Stimulated activated CD8-positive, alpha-beta memory T cell treated with anti-CD3 and anti-CD28 coated beads, Interleukin-4, amount 100 ng/mL, for 4 hours (primary cell): Measurements from ENCODE around the gene ADGRA1.
"Not testable (repeated sequence)": the region's sequence is repeated elsewhere in the genome, so short reads cannot be mapped to it uniquely, and the experiment has no call there.

ENCODE experiments used
- DNase-seq, 2 donors: peaks; one replicate each; pipeline ENCODE4 v3.0.0-alpha.2; 2020; ENCODE audit warnings: low read depth in 2 of 2, low spot score in 1 of 2

ADGRA1 gene

GRCh38 chr10:133110609-133111275 lies 23.0 kb downstream of the ADGRA1 start:
- no peak for DNase-seq

- not testable (repeated sequence) for DNase-seq
These were observed 23.9 kb downstream of the ADGRA1 start for GRCh38 chr10:133111640-133112039.

DNA sequence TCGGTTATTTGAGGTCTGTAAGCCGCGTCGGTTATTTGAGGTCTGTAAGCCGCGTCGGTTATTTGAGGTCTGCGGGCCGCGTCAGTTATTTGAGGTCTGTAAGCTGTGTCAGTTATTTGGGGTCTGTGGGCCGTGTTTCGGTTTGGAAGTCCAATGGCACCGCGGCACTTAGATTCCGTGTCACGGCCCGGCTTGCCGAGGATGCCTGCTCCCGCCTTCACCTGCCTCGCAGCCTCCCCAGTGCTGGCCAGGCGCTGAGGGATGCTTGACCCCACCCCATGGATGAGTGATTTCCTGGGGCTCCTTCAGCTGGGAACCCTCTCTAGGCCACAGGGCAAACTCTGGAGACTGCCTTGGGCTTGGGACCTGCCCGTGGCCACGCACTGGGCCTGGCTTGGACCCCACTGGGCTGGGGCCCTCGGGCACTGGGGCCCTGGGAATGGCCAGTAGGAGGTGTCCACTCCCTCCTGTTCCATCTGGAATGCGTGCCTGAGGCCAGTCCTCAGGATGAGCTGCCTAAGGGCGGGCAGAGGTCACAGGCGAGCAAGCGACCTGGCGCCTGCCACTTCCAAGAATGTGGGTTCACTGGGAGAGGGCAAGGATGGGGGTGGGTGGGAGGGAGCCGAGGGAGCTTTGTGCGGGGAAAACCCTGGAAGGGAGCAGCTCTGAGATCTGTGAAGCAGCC lies 25.6 kb downstream of the ADGRA1 start:
- DNase-seq, result no peak

DNA sequence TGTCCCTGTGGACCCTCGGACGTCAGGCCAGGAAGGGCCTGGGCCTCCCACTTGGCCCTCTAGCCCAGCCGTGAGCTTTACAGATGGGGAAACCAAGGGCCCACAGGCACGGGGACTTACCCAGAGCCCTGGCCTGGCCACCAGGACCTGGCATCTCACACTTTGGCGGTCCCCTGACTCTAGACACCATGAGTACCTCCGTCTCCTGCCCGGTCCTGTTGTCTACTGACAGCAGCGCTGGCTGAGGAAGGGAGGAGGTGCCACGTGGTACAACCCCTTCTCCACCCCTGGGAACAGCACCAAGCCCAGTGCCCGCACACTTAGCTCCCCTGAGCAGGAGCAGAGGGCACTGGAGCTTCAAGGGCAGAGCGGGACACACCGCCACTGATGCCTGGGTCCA lies 26.1 kb downstream of the ADGRA1 start:
- no peak for DNase-seq

DNA sequence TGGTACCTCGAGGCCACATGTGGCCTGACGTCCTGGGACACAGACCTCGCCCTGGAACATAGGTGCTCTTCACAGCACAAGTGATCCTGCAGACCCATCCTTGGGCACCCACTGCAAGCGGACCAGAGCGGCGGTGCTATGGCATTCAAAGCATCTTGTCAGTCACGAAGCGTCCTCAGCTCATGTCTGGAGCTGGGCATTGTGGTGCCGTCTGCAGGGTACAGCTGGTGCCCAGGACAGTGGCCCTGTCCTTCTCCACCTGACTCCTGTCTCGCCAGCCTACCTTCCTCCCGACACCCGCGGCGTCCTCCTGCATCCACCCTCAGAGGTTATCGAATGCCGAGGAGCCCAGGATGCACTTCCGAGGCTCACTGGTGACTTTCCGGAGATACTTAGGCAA lies 26.5 kb downstream of the ADGRA1 start:
- DNase-seq, result no peak

DNA sequence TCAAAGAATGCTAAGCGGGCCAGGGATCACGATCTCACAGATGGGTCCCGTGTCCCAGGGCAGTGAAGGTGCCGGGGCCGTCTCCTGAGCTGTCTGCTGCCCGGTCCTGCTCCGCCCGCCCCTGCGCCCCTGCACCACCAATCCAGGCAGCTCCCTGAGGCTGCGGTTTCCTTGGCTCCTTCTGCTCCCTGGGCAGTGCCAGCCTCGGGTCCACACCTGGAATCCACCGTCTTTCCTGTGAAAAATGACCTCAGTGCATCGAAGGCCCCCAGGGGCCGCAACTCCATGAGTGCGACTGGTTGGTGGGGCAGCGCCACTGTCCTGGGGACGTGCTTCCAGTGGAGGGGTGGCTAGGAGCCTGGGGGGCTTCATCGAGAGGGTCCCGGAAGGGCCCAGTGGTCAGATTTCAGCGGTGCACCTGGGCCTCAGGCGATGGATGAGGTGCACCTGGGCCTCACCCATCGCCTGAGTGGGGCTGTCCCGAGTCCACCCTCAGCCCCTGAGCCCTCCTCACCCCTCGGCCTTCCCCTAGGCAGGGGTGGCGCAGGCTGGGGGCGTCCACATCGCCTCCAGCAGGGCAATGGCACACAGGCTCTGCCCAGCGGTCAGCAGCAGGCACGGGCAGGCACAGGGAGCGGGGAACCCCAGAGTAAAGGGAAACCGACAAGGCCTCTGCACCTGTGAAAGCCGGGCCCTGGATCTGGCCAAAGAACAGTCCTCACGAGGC lies 27.2 kb downstream of the ADGRA1 start:
- no peak for DNase-seq

GRCh38 chr10:133115453-133115842 lies 27.7 kb downstream of the ADGRA1 start:
- no peak for DNase-seq

- no peak for DNase-seq
These were observed 28.3 kb downstream of the ADGRA1 start for GRCh38 chr10:133115976-133116375.

DNA sequence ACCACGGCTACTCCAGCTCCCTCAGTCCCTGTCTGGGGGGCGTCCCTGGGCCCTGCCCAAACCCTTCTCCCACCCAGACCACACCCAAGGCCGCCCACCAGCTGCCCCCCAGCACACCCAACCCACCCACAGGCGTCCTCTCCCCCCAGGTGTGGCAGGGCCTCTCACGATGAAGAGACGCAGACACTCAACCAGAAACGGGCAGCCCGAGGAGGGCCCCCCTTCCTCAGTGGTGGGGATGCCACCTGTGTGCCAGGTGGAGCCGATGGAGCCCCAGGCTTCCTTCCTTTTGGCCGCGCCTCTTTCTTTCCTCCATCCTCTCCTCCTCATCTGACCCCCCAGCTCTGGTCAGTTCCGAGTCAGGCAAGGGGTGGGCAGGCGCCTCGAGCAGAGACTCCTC lies 28.7 kb downstream of the ADGRA1 start:
- DNase-seq, result no peak

DNA sequence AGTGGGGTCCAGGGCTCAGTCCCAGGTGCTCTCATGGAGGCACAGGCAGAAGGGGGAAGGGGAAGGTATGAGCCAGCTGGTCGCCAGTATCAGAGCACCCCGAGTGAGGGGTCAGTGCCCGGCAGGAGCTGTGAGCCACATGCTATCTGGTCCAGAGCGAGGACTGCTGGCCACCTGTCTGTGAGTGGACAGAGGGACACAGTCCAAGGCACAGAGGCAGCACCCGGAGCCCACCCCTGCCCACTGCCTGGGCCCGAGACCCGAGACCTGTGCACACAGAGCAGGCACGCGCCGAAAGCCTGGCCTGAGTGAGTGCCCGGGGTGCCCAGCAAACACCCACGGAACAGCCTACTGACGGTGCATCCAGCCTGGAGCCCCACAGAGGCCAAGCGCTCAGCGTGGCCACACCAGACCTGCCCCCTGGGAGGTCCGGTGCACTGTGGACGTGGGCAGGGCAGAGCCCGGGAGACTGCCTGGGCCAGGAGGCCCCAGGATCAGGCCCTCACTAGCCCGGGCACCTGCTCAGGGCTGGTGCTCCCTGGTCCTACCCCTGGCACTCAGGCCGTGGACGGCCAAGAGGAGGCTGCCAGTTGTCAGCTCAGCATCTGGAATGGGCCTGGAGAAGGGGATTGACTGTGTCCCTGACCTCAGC lies 29.4 kb downstream of the ADGRA1 start:
- DNase-seq, result no peak

DNA sequence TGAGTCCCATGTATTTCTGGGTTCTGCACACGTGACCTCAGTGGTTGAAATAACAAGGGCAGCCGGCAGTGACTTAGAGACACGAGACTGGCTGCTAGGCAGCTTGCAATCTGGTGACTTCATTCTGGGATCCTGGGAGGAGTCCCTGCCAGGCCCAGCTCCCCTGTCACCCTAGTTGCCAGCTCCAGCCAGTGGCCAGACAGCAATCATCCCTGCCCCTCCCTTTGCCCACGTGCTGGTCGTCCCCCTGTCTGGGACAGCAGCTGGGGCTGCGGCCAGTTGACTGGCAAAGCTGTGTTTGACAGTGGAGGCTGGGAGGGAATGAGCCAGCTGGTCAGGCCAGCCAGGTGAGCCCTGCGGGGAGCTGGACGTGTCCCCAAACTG lies 30.0 kb downstream of the ADGRA1 start:
- DNase-seq, result no peak

DNA sequence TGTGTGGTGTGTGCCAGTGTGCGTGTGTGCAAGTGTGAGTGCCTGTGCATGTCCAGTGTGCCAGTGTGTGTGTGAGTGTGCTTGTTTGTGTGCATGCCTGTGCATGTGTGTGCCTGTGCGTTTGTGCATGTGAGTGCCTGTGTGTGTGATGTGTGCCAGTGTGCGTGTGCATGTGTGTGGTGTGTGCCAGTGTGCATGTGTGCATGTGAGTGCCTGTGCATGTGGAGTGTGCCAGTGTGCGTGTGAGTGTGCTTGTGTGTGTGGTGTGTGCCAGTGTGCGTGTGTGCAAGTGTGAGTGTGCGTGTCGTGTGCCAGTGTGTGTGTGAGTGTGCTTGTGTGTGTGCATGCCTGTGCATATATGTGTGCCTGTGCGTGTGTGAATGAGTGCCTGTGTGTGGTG lies 33.8 kb downstream of the ADGRA1 start:
- DNase-seq, result no peak

DNA sequence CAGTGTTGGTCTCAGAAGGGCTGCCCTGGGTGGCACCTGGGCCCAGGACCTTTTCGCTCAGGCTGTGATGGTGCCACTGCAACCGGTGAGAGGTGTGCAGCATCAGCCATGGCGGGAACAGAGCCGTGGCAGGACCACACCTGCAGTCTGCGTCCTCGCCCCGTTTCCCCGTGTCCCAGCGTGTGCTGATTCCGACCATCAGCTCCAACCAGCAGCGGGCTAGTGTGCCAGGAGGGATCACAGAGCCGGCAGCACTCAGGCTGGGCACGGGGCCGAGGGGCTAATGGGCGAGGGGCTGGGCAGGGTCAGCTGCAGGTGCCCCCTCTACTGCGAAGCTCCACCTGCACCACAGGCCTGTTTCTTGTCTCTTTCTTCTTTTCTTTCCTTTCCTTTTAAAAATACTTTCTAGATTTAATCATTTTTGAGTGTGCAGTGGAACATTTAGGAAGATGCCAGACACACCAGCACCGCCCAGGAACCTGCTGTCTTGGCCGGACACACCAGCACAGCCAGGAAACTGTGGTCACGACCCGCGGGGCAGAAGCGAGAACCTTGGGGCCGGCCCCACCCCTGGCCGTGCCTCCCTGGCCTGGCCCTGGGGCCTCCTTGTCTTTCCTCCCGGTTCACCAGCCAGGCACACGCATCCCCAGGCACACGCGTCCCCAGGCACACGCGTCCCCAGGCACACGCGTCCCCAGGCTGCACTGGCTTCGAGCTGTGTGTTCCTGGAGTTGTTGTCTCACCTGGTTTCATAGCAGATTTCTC lies 34.6 kb downstream of the ADGRA1 start:
- no peak for DNase-seq

- DNase-seq, result no peak
These were observed 35.5 kb downstream of the ADGRA1 start for GRCh38 chr10:133123050-133123745.

GRCh38 chr10:133123746-133124356 lies 36.1 kb downstream of the ADGRA1 start:
- no peak for DNase-seq

- no peak for DNase-seq
These were observed 36.9 kb downstream of the ADGRA1 start for GRCh38 chr10:133124357-133125211.

DNA sequence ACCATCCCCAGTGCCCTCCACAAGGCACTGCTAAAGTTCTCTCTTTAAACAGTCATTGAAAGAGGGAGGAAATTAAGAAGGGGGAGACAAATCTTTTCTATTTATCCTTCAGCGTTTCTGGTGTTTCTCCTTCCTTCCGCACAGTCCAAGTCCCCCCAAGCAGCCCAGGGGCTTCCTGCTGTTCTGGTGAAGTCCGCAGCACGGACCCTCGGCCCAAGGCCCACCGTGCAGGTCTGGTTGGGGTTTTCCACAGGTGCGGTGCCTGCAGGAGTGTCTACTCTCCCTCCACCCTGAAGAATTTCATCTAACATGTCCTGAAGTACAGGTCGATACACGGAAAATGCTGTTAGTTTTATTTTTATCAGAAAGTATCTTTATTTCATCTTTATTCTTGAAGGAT lies 38.2 kb downstream of the ADGRA1 start:
- DNase-seq, result no peak

DNA sequence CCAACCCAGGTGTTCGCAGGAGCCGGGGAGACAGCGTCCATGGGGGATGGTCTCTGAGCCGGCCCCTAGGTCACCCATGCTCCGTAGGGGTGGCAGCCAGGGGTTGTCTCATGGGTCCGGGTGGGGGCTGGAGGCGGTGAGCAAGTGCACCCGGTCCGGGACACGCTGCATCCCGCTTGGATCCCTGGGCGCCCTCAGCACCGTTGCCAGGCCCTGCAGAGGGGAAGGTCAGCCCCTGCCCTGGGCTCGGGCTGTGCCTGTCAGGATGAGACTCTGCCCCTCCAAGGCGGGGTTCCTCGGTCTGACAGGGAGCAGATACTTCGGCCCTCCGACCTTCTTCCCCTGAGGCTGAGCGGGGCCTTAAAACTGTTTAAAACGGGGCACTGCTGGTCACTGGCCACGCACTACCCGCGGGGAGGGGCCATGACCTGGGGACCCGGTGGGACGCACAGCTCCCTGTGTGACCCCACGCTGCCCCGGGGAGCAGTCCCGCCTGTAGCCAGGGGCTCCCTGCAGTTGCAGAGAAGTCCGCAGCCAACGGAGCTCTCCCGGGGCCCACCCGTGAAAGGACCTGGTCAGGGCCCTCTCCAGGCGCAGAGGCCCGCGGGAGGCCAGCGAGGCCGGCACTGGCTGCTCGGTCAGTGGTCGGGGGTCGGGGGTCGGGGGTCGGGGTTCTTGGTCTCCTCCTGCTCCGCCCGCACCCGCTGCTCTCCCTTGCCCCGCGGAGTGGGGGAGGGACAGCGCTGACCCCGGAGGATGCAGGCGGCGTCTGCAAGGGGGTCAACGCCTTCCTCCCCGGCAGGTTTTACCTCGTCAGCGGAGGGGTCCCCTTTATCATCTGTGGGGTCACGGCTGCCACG lies 38.9 kb downstream of the ADGRA1 start:
- DNase-seq, result no peak
